K562 (cell line): Measurements from ENCODE around the gene CEND1. TPM values are rescaled to one million over a fixed set of nuclear protein-coding genes. Genes with fewer than 3 reads are reported as not detected.

ENCODE experiments used
- ATAC-seq: fragments of 200-7000 bp; cut with Tn5 transposase; 3 replicates; pipeline ENCODE4 v1.9.1; 2020; ENCODE audit warnings: moderate library complexity
- BruUV-seq: library from RNA; stranded (reverse); fragments of 400-500 nt; replicated peaks from 2 replicates; lab custom pipeline; 2021; lab: Mats Ljungman, UMichigan
- CTCF ChIA-PET: fragments of 300-600 bp; formaldehyde crosslinking; extraction: SDS; loops from one replicate; lab custom pipeline; 2021; ENCODE audit warnings: low intra/inter-chr PET ratio; lab: Yijun Ruan, JAX
- POLR2A ChIA-PET: fragments of 300-600, 350-650 bp; sonication (Branson Sonifier 250); formaldehyde crosslinking; extraction: SDS; loops from one replicate; lab custom pipeline; 2021; ENCODE audit warnings: antibody characterized with exemption, inconsistent platforms; lab: Yijun Ruan, JAX
- DNase-seq, 4 experiments: peaks; one replicate each; pipeline versions ENCODE4 v3.0.0 to v3.0.0-alpha.2; 2011 to 2018; ENCODE audit warnings: low spot score in 3 of 4, mixed read lengths in 3 of 4; ENCODE audit errors: extremely low read depth in 1 of 4
- FAIRE-seq: peaks from 2 replicates; lab custom pipeline; 2011; peaks lifted over from hg19 to GRCh38; lab: Jason Lieb, UNC
- H2AFZ ChIP-seq: 2 replicates; pipeline ENCODE4 v1.6.0; 2011; ENCODE audit warnings: low read depth, low read length, control low read depth, inconsistent platforms
- H3K27ac ChIP-seq: fragments of 200-600 bp; 3 replicates; pipeline ENCODE4 v1.8.0; 2011; ENCODE audit warnings: low read depth, mild to moderate bottlenecking, control low read depth, inconsistent platforms, low read length, moderate library complexity, mixed read lengths; ENCODE audit errors: extremely low read depth
- H3K27me3 ChIP-seq, 2 experiments: fragments of 300-600 bp in 1 of 2; 2 replicates in 1 of 2; 3 replicates in 1 of 2; pipeline versions ENCODE4 v1.6.0 to v1.8.0; 2011; ENCODE audit warnings: inconsistent platforms in 2 of 2, low read length in 2 of 2, mild to moderate bottlenecking in 1 of 2, mixed read lengths in 1 of 2, moderate library complexity in 1 of 2; ENCODE audit not compliant: control insufficient read depth in 2 of 2, insufficient read depth in 2 of 2
- H3K36me3 ChIP-seq: fragments of 300-600 bp; 3 replicates; pipeline ENCODE4 v1.8.0; 2011; ENCODE audit warnings: mild to moderate bottlenecking, low read length, inconsistent platforms; ENCODE audit not compliant: control insufficient read depth, insufficient read depth
- H3K4me1 ChIP-seq, 2 experiments: fragments of 200-600 bp in 1 of 2; replicated peaks in 1 of 2; 2 replicates in 1 of 2; 3 replicates in 1 of 2; pipeline versions ENCODE4 v1.5.1 to v1.8.0; 2011; ENCODE audit warnings: inconsistent platforms in 2 of 2, low read length in 2 of 2, mild to moderate bottlenecking in 1 of 2, mixed read lengths in 1 of 2, moderate library complexity in 1 of 2; ENCODE audit not compliant: control insufficient read depth in 2 of 2, insufficient read depth in 2 of 2
- H3K4me2 ChIP-seq: 2 replicates; pipeline ENCODE4 v1.6.1; 2011; ENCODE audit warnings: low read length, control low read depth, inconsistent platforms, mixed read lengths; ENCODE audit not compliant: insufficient read depth
- H3K4me3 ChIP-seq: fragments of 200-600 bp; sonication (generic), shearing (Covaris generic); 2 replicates; pipeline ENCODE4 v1.5.1; 2016; ENCODE audit warnings: control low read depth, inconsistent platforms
- H3K79me2 ChIP-seq: fragments of 200-600 bp; 3 replicates; pipeline ENCODE4 v1.8.0; 2011; ENCODE audit warnings: low read length, inconsistent platforms; ENCODE audit not compliant: control insufficient read depth, insufficient read depth
- H3K9ac ChIP-seq, 2 experiments: 2 replicates each; pipeline versions ENCODE4 v1.6.0 to v1.6.1; 2011; ENCODE audit warnings: low read depth in 2 of 2, low read length in 2 of 2, control low read depth in 1 of 2, inconsistent platforms in 1 of 2, mild to moderate bottlenecking in 1 of 2, mixed read lengths in 1 of 2; ENCODE audit not compliant: insufficient read depth in 1 of 2
- H3K9me1 ChIP-seq: one replicate; pipeline ENCODE4 v1.6.0; 2011; ENCODE audit warnings: inconsistent platforms, mild to moderate bottlenecking, low read length, moderate library complexity; ENCODE audit not compliant: control insufficient read depth, insufficient read depth
- H3K9me3 ChIP-seq: replicated peaks from 2 replicates; pipeline ENCODE4 v1.5.1; 2011; ENCODE audit warnings: low read depth, low read length, inconsistent platforms; ENCODE audit not compliant: control insufficient read depth, insufficient read depth
- H4K20me1 ChIP-seq: replicated peaks from 2 replicates; pipeline ENCODE4 v1.6.1; 2011; ENCODE audit warnings: low read length, inconsistent platforms, mixed read lengths; ENCODE audit not compliant: control insufficient read depth, insufficient read depth
- ARID4B ChIP-seq: sonication (generic); formaldehyde crosslinking; IDR thresholded peaks from 2 replicates; pipeline ENCODE4 v1.8.0; 2022; ENCODE audit warnings: mild to moderate bottlenecking, missing genetic modification reagents
- CREB1 ChIP-seq, 2 experiments: sonication (generic) in 1 of 2; formaldehyde crosslinking in 1 of 2; IDR thresholded peaks; 2 replicates each; pipeline versions ENCODE4 v1.6.1 to v1.8.0; 2012 to 2022; ENCODE audit warnings: inconsistent platforms in 1 of 2, mild to moderate bottlenecking in 1 of 2, missing genetic modification reagents in 1 of 2, moderate library complexity in 1 of 2
- MEF2D ChIP-seq: conservative IDR thresholded peaks from 2 replicates; pipeline ENCODE4 v1.6.1; 2016; ENCODE audit warnings: low read depth, missing genetic modification characterization, missing compliant biosample characterization
- NR1H2 ChIP-seq: sonication (generic); formaldehyde crosslinking; IDR thresholded peaks from 2 replicates; pipeline ENCODE4 v1.4.0; 2020; ENCODE audit warnings: mild to moderate bottlenecking, missing genetic modification reagents
- RBM39 ChIP-seq: fragments of 200-400 bp; formaldehyde crosslinking; optimal IDR thresholded peaks from 2 replicates; pipeline ENCODE3; 2018; ENCODE audit warnings: low read depth, low read length
- SMARCE1 ChIP-seq: fragments of 450-650 bp; IDR thresholded peaks from 2 replicates; pipeline ENCODE4 v1.7.1; 2016; ENCODE audit warnings: mild to moderate bottlenecking
- ZNF121 ChIP-seq: sonication (generic); formaldehyde crosslinking; conservative IDR thresholded peaks from 2 replicates; pipeline ENCODE4 v1.8.0; 2022; ENCODE audit warnings: missing genetic modification reagents
- WGBS: fragments of 100-300 bp; shearing (Covaris generic); methylation state at CpG from one replicate; pipeline ENCODE4 v1.1.6; 2016; ENCODE audit warnings: low coverage, mixed read lengths; ENCODE audit not compliant: insufficient coverage; ENCODE audit errors: missing lambda C conversion rate; 5-methylcytosine and 5-hydroxymethylcytosine counted together
- in situ Hi-C: fragments of 300-500 bp; cut with MboI; formaldehyde crosslinking; loops from 4 replicates; pipeline ENCODE4 v1.15.0; 2018; ENCODE audit warnings: inconsistent platforms, mixed read lengths
- intact Hi-C: fragments of 100-400 bp; cut with micrococcal nuclease; formaldehyde crosslinking; loops from 2 replicates; pipeline ENCODE4 v1.14.2; 2022
- polyA plus RNA-seq, 8 experiments: library from polyadenylated mRNA; depleted of rRNA in 4 of 8; stranded (reverse) in 5 of 8; unstranded in 3 of 8; fragments of >200 nt; fragmentation: Nextera tagmentation in 2 of 8; fragmentation: Illumina TruSeq in 1 of 8; extraction: Ambion mirVana in 2 of 8; extraction: Trizol in 1 of 8; gene quantifications; 2 replicates each; pipeline versions ENCODE4 v1.2.1 to v1.2.3, GENCODE V29; 2011 to 2014; ENCODE audit warnings: inconsistent platforms in 1 of 8, missing spikeins in 1 of 8
- total RNA-seq, 7 experiments: library from RNA; depleted of rRNA in 6 of 7; stranded (reverse); fragments of >200 nt in 6 of 7; fragmentation: Illumina TruSeq in 2 of 7; extraction: Trizol in 2 of 7; gene quantifications; 2 replicates each; pipeline versions ENCODE4 v1.2.1 to v1.2.3, GENCODE V29; 2011 to 2021; ENCODE audit warnings: low replicate concordance in 1 of 7
- TF ChIP-seq, protein P1 (sequence below): sonication (generic); formaldehyde crosslinking; IDR thresholded peaks from 2 replicates; pipeline ENCODE4 v1.8.0; 2022; ENCODE audit warnings: mild to moderate bottlenecking, missing genetic modification reagents
- TF ChIP-seq, protein P2 (sequence below): fragments of 450-650 bp; IDR thresholded peaks from 2 replicates; pipeline ENCODE4 v1.6.1; 2018; ENCODE audit warnings: mild to moderate bottlenecking, low read depth; ENCODE audit not compliant: partially characterized antibody

Gene CEND1
- total and polyA plus RNA-seq, 9 of the 15 experiments (the other 6 are each of a cell fraction or from before 2014, with no cell fraction given) = 0.13 to 0.18 (median 0.16) TPM; not detected in 6

DNA sequence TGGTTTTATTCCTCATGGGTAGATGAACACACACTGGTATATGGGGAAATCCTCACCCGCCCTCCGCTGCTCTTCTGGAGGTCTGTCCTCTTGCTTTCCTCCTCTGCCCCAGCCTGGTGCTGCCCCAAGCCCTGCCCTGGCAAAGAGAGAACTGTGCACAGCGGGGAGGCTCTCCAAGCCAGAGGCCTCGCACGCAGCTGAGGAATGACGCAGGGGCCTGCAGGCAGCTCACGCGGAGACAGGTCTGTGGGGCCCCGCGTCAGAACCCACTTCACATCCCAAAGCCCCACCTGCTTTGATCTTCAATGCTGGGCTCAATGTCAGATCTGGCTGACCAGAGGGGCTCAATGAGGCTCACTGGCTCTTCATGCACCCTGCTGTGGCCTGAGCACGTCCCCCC, 22.7 kb downstream of the CEND1 start (continued):
- TF ChIP-seq, protein P1, sequence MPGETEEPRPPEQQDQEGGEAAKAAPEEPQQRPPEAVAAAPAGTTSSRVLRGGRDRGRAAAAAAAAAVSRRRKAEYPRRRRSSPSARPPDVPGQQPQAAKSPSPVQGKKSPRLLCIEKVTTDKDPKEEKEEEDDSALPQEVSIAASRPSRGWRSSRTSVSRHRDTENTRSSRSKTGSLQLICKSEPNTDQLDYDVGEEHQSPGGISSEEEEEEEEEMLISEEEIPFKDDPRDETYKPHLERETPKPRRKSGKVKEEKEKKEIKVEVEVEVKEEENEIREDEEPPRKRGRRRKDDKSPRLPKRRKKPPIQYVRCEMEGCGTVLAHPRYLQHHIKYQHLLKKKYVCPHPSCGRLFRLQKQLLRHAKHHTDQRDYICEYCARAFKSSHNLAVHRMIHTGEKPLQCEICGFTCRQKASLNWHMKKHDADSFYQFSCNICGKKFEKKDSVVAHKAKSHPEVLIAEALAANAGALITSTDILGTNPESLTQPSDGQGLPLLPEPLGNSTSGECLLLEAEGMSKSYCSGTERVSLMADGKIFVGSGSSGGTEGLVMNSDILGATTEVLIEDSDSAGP (CRISPR knock-in tag) = no peak

DNA sequence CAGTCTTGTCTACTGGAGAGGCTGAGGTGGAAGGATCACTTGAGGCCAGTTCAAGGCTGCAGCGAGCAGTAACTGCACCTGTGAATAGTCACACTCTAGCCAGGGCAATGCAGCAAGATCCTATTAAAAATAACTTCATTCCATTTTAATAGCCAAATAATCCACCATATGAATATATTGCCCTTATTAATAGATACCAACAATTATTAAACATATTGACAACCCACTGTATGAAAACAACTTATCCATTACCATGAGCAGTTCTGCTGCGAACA, 23.0 kb downstream of the CEND1 start:
- H3K27ac ChIP-seq = no peak overlapping the region
- intact Hi-C loops = no loop called here
- BruUV-seq = no TSS peak
- no peaks in the 10 kb centered on the region for H3K9me3 ChIP-seq
- TF ChIP-seq ARID4B (no peak), CREB1 (IDR thresholded peaks at IDR 0.05) (no peak), CREB1 (CRISPR knock-in tag; IDR thresholded peaks at IDR 0.05) (no peak), RBM39 (no peak), NR1H2 (no peak), SMARCE1 (no peak), ZNF121 (CRISPR knock-in tag) (peak; percentile 82), MEF2D (no peak)
- TF ChIP-seq, protein P2, sequence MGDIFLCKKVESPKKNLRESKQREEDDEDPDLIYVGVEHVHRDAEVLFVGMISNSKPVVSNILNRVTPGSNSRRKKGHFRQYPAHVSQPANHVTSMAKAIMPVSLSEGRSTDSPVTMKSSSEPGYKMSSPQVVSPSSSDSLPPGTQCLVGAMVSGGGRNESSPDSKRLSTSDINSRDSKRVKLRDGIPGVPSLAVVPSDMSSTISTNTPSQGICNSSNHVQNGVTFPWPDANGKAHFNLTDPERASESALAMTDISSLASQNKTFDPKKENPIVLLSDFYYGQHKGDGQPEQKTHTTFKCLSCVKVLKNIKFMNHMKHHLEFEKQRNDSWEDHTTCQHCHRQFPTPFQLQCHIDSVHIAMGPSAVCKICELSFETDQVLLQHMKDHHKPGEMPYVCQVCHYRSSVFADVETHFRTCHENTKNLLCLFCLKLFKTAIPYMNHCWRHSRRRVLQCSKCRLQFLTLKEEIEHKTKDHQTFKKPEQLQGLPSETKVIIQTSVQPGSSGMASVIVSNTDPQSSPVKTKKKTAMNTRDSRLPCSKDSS = no peak
- TF ChIP-seq, all 486 proteins: peak for 1
- no peak for DNase-seq
- peaks cover 32% of the 10 kb centered on the region for H4K20me1 ChIP-seq
- no peak overlapping the region for H3K4me2 ChIP-seq
- ATAC-seq = no peak
- no peaks in the 10 kb centered on the region for H3K27me3 ChIP-seq
- WGBS = 100% methylated on average over 2 of the region's 2 CpGs
- FAIRE-seq = no peak
- peaks cover 16% of the 10 kb centered on the region; the same call in 1 of the 3 replicates for H3K79me2 ChIP-seq
- peaks cover 6% of the 10 kb centered on the region for H3K9me1 ChIP-seq
- in situ Hi-C loops = no loop called here
- peaks cover 8 to 55% of the 10 kb centered on the region in 2 experiments; a peak in 4 of 5 replicates for H3K4me1 ChIP-seq
- peaks cover 81% of the 10 kb centered on the region for H3K36me3 ChIP-seq
- H3K4me3 ChIP-seq = no peak overlapping the region
- ChIA-PET CTCF (no interaction called here), POLR2A (interaction anchor here (1.3 to 4.7 kb wide), 3 partner anchors 12 to 71 kb away, joined by 5 to 21 read pairs (median 5); partner anchors contain the start of genes DEAF1 and TMEM80)
- no peak overlapping the region for H2AFZ ChIP-seq
- no peak overlapping the region for H3K9ac ChIP-seq
